Measurements from ENCODE around the gene ENO4. TPM values are rescaled to one million over a fixed set of nuclear protein-coding genes. Genes with fewer than 3 reads are reported as not detected.

The ENO4 gene
- total RNA-seq, 1 donor from 2014 or later, result not detected

DNA sequence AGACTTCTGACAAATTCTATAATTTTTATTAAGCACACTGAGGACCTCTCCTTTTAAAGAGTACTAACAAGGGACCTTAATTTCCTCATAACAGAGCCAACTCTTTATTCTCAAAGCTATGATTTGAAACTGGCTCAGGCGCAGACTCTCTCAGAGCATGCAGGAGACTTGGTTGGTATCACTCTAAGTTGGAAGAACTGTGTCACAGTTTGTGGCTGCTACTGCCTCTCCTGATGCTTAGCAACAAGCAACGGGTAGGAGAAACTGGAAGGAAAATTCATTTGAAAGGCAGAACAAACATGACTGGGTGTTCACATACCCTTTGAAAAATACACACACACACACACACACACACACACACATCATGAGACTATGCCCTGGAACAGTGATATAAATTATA lies 33.3 kb downstream of the ENO4 start:
- DNase-seq (ENCODE audit: low spot score), result no peak
- Mint-ChIP-seq H3K36me3 (ENCODE audit: low read depth) (no peaks in the 10 kb centered on the region), H3K4me1 (ENCODE audit: low read depth) (no peaks in the 10 kb centered on the region), H3K4me3 (no peak overlapping the region), H3K27ac (no peak overlapping the region), H3K9me3 (no peaks in the 10 kb centered on the region), H3K27me3 (ENCODE audit: insufficient read depth) (peaks cover 3% of the 10 kb centered on the region)
- intact Hi-C loops (cut with micrococcal nuclease), result no loop called here

DNA sequence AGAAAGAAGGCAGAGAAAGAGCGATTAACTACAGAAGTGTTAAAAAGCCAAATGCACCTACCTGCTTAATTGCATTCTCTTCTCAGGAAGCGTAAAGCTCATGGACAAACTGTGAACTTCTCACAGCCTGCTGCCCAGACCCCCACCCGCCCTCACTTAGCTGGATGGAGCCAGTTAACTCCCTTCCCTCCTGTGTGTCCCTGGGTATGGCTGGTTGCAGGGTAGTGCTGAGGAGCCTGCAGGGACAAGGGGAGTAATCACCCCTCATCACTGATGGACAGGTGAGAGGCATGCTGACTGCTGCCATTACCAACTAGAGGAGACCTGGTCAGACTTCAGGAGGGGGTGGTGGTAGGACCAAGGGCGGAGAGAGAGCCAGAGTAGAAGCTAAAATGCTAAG lies 37.5 kb downstream of the ENO4 start:
- intact Hi-C loops (cut with micrococcal nuclease), result no loop called here
- Mint-ChIP-seq H3K4me1 (ENCODE audit: low read depth) (no peaks in the 10 kb centered on the region), H3K36me3 (ENCODE audit: low read depth) (no peaks in the 10 kb centered on the region), H3K27me3 (ENCODE audit: insufficient read depth) (peaks cover 16% of the 10 kb centered on the region), H3K9me3 (no peaks in the 10 kb centered on the region), H3K27ac (no peak overlapping the region), H3K4me3 (no peak overlapping the region)
- DNase-seq (ENCODE audit: low spot score), result no peak

DNA sequence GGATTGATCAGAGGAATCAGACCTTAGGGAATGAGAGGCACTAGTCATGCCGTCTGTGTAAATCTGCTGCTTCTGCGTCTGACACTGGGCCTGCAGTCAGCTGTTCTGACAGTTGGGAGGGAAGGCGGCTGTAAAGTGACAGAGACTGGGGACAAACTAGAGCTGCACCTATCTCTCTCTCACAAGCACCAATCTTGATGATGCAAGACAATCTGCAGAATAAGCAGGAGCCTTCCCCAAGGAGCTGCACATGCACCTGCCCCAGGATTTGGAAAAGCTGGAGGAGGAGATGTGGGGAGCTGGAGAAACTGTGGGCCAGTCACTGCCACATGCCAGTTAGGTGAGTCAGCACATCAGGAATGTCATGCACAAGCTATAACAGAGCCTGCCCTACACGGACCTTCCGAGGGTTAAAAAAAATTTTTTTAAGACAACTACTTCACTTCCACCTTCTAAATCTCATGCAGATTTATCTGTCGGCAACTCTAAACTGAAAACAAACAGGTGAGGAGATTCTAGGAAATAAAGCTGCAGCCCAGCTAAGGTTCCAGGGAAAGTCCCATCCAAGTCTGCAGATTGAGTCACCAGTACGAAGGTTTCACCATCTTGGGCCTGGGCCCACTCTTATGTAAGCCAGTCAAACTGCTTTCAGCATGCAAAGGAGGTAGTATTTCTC lies 39.2 kb downstream of the ENO4 start:
- Mint-ChIP-seq H3K4me1 (ENCODE audit: low read depth) (no peaks in the 10 kb centered on the region), H3K4me3 (no peak overlapping the region), H3K27ac (no peak overlapping the region), H3K36me3 (ENCODE audit: low read depth) (no peaks in the 10 kb centered on the region), H3K9me3 (no peaks in the 10 kb centered on the region), H3K27me3 (ENCODE audit: insufficient read depth) (peaks cover 28% of the 10 kb centered on the region)
- no peak for DNase-seq (ENCODE audit: low spot score)
- intact Hi-C loops (cut with micrococcal nuclease), result no loop called here

DNA sequence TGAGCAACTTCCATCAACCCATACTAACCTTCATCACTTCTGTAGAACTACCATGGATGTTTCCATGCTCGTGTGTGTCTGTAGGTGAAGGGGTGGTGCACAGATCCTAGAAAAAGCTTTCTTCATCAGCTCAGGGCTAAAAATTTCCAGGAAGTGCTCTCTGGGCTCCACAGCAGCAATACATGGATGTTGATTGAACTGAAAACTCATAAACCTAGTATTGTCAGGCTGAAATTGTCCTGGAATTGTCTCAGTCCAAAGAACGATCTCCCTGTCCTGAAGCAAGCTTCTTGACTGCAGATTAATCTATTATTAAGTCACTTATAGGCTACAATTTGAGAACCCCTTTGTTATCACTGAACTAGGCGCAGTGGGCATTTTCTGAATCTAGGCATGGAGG lies 39.8 kb downstream of the ENO4 start:
- intact Hi-C loops (cut with micrococcal nuclease), result no loop called here
- no peak overlapping the region for H3K4me3 Mint-ChIP-seq

DNA sequence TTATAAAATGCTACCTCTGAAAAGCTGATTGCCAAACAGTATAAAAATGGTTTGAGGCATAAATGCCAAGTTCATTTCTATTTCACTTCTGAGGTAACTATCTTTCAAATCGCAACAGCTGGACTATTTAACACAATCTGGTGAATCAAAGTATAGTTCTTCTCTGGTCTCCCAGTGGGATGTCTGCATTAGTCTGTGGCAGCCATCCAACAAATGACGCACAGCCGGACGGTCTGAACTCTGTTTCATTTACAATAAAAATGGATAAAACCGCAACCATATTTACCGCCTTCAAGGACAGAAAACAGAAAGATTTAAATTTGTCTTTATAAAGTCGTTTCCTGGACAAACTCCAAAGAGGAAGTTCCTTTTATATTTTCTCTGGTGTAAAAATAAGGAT lies 41.9 kb downstream of the ENO4 start:
- Mint-ChIP-seq H3K27ac (no peak overlapping the region), H3K4me3 (no peak overlapping the region), H3K4me1 (ENCODE audit: low read depth) (no peaks in the 10 kb centered on the region), H3K36me3 (ENCODE audit: low read depth) (no peaks in the 10 kb centered on the region), H3K9me3 (no peaks in the 10 kb centered on the region), H3K27me3 (ENCODE audit: insufficient read depth) (peaks cover 29% of the 10 kb centered on the region)
- intact Hi-C loops (cut with micrococcal nuclease), result no loop called here
- no peak for DNase-seq (ENCODE audit: low spot score)

More for the DNA sequence above, 39.8 kb downstream of the ENO4 start:
- Mint-ChIP-seq H3K27me3 (ENCODE audit: insufficient read depth) (peaks cover 29% of the 10 kb centered on the region), H3K27ac (no peak overlapping the region), H3K36me3 (ENCODE audit: low read depth) (no peaks in the 10 kb centered on the region), H3K4me1 (ENCODE audit: low read depth) (no peaks in the 10 kb centered on the region), H3K9me3 (no peaks in the 10 kb centered on the region)
- no peak for DNase-seq (ENCODE audit: low spot score)

DNA sequence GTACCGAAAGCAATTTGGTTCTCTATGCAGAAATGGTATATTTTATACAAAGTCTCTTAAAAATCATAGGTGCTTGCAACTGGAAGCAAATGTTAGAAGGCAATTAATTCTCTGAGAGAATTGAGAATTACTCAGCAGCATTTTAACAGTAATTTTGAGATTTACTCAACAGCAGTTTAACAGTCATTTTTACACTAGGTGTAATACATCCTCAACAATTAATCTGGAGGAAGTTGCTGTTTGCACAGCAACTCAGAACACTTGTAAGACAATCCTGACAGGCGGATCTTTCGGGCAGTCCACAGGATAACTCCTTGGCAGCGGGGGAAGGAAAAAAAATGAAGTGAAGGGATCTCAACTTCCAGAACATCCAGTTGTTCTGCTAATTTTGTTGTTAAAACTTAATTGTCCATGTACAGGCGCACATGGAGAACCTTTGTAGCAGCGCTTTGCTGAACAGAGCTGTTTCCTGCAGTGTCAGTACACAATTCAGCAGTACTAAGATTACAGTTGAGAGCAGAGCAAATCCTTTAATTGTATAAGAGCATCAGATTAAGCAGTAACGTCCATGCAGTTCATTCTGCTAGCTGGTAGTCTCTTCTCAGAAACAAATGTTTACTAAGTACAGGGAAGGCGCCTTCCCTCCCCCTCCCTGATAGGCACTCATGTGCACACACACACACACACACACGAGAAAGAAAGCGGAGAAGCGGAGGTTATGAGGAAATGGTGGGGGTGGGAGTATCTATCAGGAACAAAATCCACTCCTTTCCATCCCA lies 43.8 kb downstream of the ENO4 start:
- H3K36me3 Mint-ChIP-seq (ENCODE audit: low read depth), result no peaks in the 10 kb centered on the region
- H3K27me3 Mint-ChIP-seq (ENCODE audit: insufficient read depth), result peaks cover 29% of the 10 kb centered on the region
- no peak for DNase-seq (ENCODE audit: low spot score)
- intact Hi-C loops (cut with micrococcal nuclease), result no loop called here
- no peak overlapping the region for H3K27ac Mint-ChIP-seq
- no peaks in the 10 kb centered on the region for H3K9me3 Mint-ChIP-seq
- no peak overlapping the region for H3K4me3 Mint-ChIP-seq
- H3K4me1 Mint-ChIP-seq (ENCODE audit: low read depth), result no peaks in the 10 kb centered on the region

DNA sequence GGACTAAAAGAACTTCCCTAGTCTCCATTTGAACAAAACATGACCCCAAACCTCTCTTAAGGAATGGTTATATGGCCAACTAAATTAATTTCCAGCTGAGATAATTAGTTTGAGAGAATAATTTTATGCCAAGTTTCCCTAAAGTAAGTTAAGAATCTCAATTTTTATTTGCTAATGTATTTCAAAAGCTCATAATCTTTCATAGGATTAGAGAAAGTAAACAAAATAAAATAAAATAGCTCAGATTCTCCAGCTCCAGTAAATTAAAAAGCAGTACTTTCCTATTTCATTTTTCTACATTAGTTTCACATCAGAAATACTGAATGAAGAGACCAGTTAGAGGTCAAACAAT lies 44.4 kb downstream of the ENO4 start:
- H3K27ac Mint-ChIP-seq, result no peak overlapping the region

DNA sequence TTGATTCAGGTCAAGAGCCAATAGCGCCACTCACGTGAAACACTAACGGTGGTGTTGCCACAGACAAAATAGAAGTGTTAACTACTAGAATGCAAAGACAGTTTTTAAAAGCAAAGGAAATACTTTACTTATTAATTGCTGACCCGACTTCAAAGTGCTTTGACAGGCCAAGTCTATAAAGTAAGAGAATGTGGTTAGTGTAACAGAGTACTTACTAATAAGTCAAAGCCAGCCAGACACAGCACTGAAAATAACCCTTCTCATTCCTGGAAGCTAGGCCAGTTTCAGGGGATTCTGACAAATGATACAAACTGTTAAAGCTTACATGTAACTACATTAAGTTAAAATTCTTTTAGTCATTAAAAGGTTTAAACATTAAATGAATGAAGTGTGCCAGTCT lies 50.3 kb downstream of the ENO4 start:
- Mint-ChIP-seq H3K4me3 (no peak overlapping the region), H3K9me3 (no peaks in the 10 kb centered on the region), H3K4me1 (ENCODE audit: low read depth) (no peaks in the 10 kb centered on the region), H3K36me3 (ENCODE audit: low read depth) (no peaks in the 10 kb centered on the region), H3K27me3 (ENCODE audit: insufficient read depth) (no peaks in the 10 kb centered on the region), H3K27ac (no peak overlapping the region)
- no peak for DNase-seq (ENCODE audit: low spot score)
- intact Hi-C loops (cut with micrococcal nuclease), result no loop called here

More for the DNA sequence above, 44.4 kb downstream of the ENO4 start:
- Mint-ChIP-seq H3K4me1 (ENCODE audit: low read depth) (no peaks in the 10 kb centered on the region), H3K36me3 (ENCODE audit: low read depth) (no peaks in the 10 kb centered on the region), H3K9me3 (no peaks in the 10 kb centered on the region), H3K4me3 (no peak overlapping the region), H3K27me3 (ENCODE audit: insufficient read depth) (peaks cover 29% of the 10 kb centered on the region)
- no peak for DNase-seq (ENCODE audit: low spot score)
- intact Hi-C loops (cut with micrococcal nuclease), result no loop called here

DNA sequence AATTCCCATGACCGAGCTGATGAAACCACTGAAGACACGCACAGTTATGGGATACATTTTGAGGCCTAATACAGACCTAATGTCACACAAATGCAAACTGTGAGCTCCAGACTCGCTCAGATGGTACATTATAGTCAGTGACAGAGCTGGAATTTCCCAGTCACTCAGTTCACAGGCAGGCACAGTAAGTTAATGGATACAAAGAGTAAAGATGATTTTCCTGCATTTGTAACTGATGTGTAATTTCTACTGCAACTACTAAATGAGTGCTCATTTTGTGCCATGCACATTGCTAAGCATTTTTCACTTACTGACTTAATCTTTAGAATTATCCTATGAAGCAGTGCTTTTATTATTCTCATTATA lies 56.5 kb downstream of the ENO4 start:
- intact Hi-C loops (cut with micrococcal nuclease), result no loop called here
- no peak overlapping the region for H3K4me3 Mint-ChIP-seq
- no peaks in the 10 kb centered on the region for H3K27me3 Mint-ChIP-seq (ENCODE audit: insufficient read depth)
- no peak overlapping the region for H3K27ac Mint-ChIP-seq
- DNase-seq (ENCODE audit: low spot score), result no peak
- H3K36me3 Mint-ChIP-seq (ENCODE audit: low read depth), result no peaks in the 10 kb centered on the region
- H3K4me1 Mint-ChIP-seq (ENCODE audit: low read depth), result no peaks in the 10 kb centered on the region
- no peaks in the 10 kb centered on the region for H3K9me3 Mint-ChIP-seq

DNA sequence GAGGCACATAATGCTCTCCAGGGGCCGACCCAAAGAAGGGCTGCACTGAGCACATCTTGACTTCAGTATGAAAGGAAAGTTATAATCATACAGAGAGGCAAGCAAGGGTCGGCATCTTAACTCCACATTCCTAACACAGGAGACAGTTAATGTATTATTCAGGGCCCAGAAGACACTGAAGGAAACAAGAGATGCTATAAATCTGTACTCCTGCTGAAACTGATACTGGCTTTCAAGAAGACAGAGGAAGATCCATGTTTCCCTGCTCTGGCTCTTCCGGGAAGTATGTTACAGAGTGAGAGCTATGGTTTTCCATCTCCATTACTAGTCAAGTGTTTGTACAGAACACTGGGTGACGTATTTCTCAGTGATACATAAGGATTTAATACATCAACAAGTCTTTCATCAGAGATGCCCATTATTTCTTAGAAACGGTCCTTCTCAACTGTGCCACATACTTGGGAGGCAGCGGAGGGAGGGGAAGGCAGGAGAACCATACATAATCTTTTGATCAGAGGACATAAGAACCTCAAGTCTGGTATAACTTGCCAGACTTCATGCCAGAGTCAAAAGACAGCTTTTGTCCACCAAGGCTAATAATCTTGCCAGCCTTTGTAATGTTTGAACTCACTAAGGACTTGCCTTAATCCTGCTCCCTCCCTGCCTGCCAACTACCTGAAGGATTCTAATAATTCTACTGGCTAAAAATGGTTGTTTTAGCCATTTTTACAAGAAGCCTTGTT lies 58.1 kb downstream of the ENO4 start:
- no peak overlapping the region for H3K4me3 Mint-ChIP-seq
- H3K9me3 Mint-ChIP-seq, result no peaks in the 10 kb centered on the region
- no peaks in the 10 kb centered on the region for H3K36me3 Mint-ChIP-seq (ENCODE audit: low read depth)
- H3K4me1 Mint-ChIP-seq (ENCODE audit: low read depth), result no peaks in the 10 kb centered on the region
- no peaks in the 10 kb centered on the region for H3K27me3 Mint-ChIP-seq (ENCODE audit: insufficient read depth)
- no peak for DNase-seq (ENCODE audit: low spot score)
- intact Hi-C loops (cut with micrococcal nuclease), result no loop called here
- H3K27ac Mint-ChIP-seq, result no peak overlapping the region

DNA sequence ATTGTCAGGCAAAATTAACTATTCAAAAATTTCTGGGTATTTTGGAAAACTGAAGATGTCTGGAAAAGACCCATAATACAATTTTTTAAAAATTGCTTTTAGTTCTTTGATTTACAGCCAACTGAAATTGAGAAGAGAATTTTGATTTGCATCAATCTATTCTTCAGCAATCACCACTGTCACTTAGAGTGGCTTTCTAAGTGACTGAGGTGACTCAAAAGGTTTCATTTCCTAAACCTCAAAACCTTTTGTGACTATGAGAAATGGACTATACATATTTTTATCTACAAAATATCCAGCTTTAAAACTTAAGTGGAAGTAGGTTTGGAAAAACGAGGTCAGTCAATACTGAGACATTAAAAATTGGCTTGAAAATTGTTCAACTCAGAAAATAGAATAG lies 60.0 kb downstream of the ENO4 start:
- Mint-ChIP-seq H3K4me1 (ENCODE audit: low read depth) (no peaks in the 10 kb centered on the region), H3K4me3 (no peak overlapping the region), H3K27ac (no peak overlapping the region), H3K27me3 (ENCODE audit: insufficient read depth) (no peaks in the 10 kb centered on the region), H3K9me3 (no peaks in the 10 kb centered on the region), H3K36me3 (ENCODE audit: low read depth) (no peaks in the 10 kb centered on the region)
- intact Hi-C loops (cut with micrococcal nuclease), result no loop called here
- DNase-seq (ENCODE audit: low spot score), result no peak

DNA sequence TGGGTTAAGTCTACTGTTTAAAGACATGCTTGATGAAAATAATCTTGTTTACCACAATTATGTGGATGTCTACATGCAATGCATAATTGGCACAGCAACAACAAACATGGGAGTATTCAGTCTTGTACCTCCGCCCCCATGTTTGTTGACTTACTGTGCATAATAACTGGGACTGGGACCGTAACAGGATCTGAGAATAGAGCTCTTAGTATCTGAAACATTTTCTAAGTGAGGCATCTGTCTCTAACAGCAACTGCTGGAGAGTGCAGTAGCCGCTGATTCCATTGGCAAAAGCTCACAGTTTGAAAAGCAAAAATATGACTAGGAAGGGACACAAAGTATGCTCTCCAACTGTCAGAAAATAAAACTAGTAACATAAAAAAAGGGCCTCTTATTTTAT lies 61.6 kb downstream of the ENO4 start:
- no peaks in the 10 kb centered on the region for H3K9me3 Mint-ChIP-seq
- intact Hi-C loops (cut with micrococcal nuclease), result no loop called here
- H3K4me1 Mint-ChIP-seq (ENCODE audit: low read depth), result no peaks in the 10 kb centered on the region
- H3K27ac Mint-ChIP-seq, result no peak overlapping the region
- H3K4me3 Mint-ChIP-seq, result no peak overlapping the region
- no peaks in the 10 kb centered on the region for H3K36me3 Mint-ChIP-seq (ENCODE audit: low read depth)
- DNase-seq (ENCODE audit: low spot score), result no peak
- peaks cover 4% of the 10 kb centered on the region for H3K27me3 Mint-ChIP-seq (ENCODE audit: insufficient read depth)

DNA sequence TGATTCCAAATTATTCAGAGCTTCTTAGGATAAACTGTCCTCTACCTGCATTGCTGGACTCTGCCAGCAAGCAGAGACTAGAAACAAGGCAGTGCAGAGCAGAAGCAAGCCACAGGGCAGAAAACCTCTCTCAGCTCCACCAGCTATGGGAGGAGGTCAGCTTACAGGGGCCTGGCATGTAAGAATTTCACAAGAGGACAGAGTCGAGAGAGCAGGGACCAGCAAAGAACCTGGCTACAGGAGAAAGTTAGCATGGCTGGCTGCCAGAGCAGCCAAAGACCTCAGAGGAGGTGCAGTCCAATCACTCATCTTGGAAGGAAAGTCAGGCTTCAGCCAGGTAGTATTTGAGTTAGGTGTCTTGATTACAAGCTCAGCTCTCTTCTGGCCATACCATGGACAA lies 62.9 kb downstream of the ENO4 start:
- Mint-ChIP-seq H3K36me3 (ENCODE audit: low read depth) (no peaks in the 10 kb centered on the region), H3K4me1 (ENCODE audit: low read depth) (no peaks in the 10 kb centered on the region), H3K4me3 (no peak overlapping the region), H3K27ac (no peak overlapping the region), H3K9me3 (no peaks in the 10 kb centered on the region), H3K27me3 (ENCODE audit: insufficient read depth) (peaks cover 4% of the 10 kb centered on the region)
- intact Hi-C loops (cut with micrococcal nuclease), result no loop called here
- no peak for DNase-seq (ENCODE audit: low spot score)
